GM04503 (cell line): ENCODE data around the gene CHRDL2.

Experiments
- DNase-seq: peaks from one replicate; pipeline ENCODE4 v3.0.0-alpha.2; 2012; ENCODE audit warnings: low read depth

CHRDL2 gene

GRCh38 chr11:74710281-74710938 lies 20.8 kb downstream of the CHRDL2 start:
- DNase-seq, result no peak

GRCh38 chr11:74709175-74709574 lies 22.1 kb downstream of the CHRDL2 start:
- no peak for DNase-seq

- no peak for DNase-seq
Measured at GRCh38 chr11:74707602-74708510, 23.4 kb downstream of the CHRDL2 start.

- no peak for DNase-seq
Measured at GRCh38 chr11:74707182-74707581, 24.0 kb downstream of the CHRDL2 start.

- no peak for DNase-seq
Measured at GRCh38 chr11:74703211-74703610, 28.0 kb downstream of the CHRDL2 start.

GRCh38 chr11:74702383-74703007 lies 28.7 kb downstream of the CHRDL2 start:
- no peak for DNase-seq

- DNase-seq, result no peak
Measured at GRCh38 chr11:74701351-74701750, 29.9 kb downstream of the CHRDL2 start.

GRCh38 chr11:74699615-74700396 lies 31.4 kb downstream of the CHRDL2 start:
- DNase-seq, result no peak

- no peak for DNase-seq
Measured at GRCh38 chr11:74697722-74698121, 33.5 kb downstream of the CHRDL2 start.

- no peak for DNase-seq
Measured at GRCh38 chr11:74696939-74697675, 34.1 kb downstream of the CHRDL2 start.

- no peak for DNase-seq
Measured at GRCh38 chr11:74696500-74696899, 34.7 kb downstream of the CHRDL2 start.

- DNase-seq, result no peak
Measured at GRCh38 chr11:74695705-74696280, 35.4 kb downstream of the CHRDL2 start.

GRCh38 chr11:74694136-74694930 lies 36.9 kb downstream of the CHRDL2 start:
- DNase-seq, result no peak

- no peak for DNase-seq
Measured at GRCh38 chr11:74693531-74693930, 37.7 kb downstream of the CHRDL2 start.

GRCh38 chr11:74691755-74692154 lies 39.5 kb downstream of the CHRDL2 start:
- DNase-seq, result no peak

- DNase-seq, result no peak
Measured at GRCh38 chr11:74689666-74690065, 41.6 kb downstream of the CHRDL2 start.

GRCh38 chr11:74687237-74688023 lies 43.8 kb downstream of the CHRDL2 start:
- DNase-seq, result no peak

- no peak for DNase-seq
Measured at GRCh38 chr11:74686792-74687191, 44.4 kb downstream of the CHRDL2 start.

GRCh38 chr11:74685905-74686304 lies 45.3 kb downstream of the CHRDL2 start:
- no peak for DNase-seq
